ENCODE results near the gene CPA2.
"Not testable (repeated sequence)": the region's sequence is repeated elsewhere in the genome, so short reads cannot be mapped to it uniquely, and the experiment has no call there.

Gene CPA2

DNA sequence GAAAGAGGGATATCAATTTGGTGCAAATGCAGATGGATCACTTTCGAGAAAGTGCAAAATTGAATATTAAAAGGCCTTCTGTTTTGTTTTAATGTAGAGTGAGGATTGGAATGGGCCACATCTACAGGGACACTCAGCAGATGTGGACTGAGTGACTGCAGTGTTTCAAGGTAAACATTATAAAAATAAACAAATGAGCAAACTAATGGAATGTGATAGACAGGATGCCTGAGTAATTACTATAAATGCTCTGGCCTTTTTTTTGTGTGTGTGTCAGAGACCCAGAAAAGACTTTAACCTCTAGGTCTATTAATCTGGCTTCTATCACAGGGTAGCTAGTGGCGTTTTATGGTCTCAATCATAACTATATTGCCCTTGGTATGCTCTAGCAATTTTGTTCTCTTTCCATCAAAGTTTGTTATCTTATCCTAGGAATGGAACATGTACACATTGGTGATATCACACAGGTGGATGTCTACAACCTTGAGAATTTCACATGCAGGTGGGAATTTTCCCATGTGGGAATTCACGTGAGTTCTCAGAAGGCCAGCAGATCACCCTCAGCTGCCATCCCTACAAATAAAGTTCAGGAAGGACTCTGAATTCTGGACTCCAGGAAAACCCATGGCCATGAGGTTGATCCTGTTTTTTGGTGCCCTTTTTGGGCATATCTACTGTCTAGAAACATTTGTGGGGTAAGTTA lies at the start of gene CPA2:
TSS of gene CPA2 (plus strand) at position 606 of the 703 bp plus-strand sequence. CDS start at position 625, 19 bp downstream.
- no peak for DNase-seq (ENCODE audit: low read depth)

GRCh38 chr7:130218806-130219620 lies 47.6 kb upstream of the CPA2 start:
- no peak for DNase-seq (ENCODE audit: low read depth)

GRCh38 chr7:130219871-130220270 lies 46.8 kb upstream of the CPA2 start:
- no peak for DNase-seq (ENCODE audit: low read depth)

DNA sequence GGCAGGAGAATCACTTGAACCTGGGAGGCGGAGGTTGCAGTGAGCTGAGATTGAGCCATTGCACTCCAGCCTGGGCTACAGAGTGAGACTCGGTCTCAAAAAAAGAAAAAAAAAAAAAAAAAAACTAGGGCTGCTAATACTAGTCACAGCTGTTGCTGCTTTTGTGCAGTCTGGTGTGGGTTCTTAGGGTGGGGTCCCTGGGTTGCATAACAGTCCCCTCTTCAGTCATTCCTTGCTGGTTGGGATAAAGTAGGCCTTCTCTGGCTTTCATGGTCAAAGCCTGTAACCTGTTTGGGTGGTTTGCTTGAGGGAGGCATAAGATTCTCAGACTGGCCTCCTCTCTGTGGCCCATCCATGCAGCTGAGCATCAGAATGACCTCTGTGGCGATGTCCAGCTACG lies 44.9 kb upstream of the CPA2 start:
- DNase-seq (ENCODE audit: low read depth), result no peak

GRCh38 chr7:130223646-130224045 lies 43.0 kb upstream of the CPA2 start:
- DNase-seq (ENCODE audit: low read depth), result no peak

DNA sequence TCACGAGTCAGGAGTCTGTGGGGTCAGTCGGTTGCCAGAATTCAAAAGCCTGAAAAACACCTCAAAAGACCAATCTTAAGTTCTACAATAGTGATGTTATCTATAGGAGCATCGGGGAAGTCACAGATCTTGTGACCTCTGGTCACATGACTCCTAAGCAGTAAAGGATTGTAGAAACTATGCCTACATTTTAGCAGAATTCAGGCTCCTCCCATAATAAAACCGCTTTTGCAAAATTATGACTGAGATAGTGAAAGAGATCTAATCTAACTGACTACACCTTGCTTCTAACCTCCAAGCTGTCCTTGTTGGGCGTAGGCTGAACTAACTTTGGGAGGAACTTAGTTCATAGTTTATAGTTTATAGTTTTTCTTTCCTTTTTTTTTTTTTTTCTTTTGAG lies 42.5 kb upstream of the CPA2 start:
- DNase-seq (ENCODE audit: low read depth), result no peak

DNA sequence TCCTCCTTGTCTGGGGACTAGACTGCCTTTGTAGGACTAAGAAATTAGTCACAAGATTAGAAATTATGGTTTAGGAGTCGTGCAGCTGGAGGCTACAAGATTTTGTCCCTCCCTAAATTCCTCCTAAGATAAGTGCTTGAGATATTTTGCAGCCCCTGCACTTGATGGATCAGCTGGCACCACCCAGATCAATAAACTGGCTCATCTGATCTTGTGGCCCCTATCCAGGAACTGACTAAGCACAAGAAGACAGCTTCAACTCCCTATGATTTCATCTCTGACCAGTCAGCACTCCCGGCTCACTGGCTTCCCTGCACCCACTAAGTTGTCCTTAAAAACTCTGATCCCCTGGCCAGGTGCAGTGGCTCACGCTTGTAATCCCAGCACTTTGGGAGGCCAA lies 41.7 kb upstream of the CPA2 start:
- DNase-seq (ENCODE audit: low read depth), result not testable (repeated sequence)

GRCh38 chr7:130226333-130226732 lies 40.3 kb upstream of the CPA2 start:
- DNase-seq (ENCODE audit: low read depth), result no peak

GRCh38 chr7:130227883-130228575 lies 38.6 kb upstream of the CPA2 start:
- no peak for DNase-seq (ENCODE audit: low read depth)

DNA sequence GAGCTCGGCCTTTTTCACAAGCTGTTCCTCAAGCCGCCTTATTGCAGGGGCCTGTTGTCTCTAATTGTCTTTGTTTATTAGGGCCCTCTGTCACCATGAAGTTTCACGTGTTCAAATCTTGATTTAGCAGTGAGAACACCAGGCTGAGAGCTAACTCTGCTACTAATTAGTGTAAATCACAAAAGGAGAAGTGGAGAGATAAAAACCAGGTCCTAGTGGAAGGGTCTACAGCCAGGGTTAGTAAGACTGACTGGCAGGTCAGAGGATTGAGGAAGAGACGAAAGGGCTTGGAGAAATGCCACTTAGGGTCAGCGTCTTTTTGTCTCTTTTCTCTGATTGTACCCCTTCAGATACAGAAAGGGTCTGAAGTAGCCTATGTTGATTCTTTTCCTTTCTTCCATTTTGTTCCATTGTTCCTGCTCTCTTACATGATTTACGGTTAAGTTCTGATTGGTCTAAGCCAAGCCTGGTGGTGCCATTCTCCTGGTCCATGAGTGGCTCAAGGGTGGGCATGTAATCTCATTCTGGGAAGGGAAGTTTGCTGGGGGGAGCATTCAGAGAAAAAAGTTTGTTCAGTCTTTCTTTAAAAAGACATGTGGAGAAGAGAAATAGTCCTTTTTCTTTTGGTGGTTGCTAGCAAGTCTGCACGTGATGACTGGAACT lies 37.7 kb upstream of the CPA2 start:
- DNase-seq (ENCODE audit: low read depth), result no peak

- not testable (repeated sequence) for DNase-seq (ENCODE audit: low read depth)
Measured at GRCh38 chr7:130229981-130230380, 36.7 kb upstream of the CPA2 start.

- no peak for DNase-seq (ENCODE audit: low read depth)
Measured at GRCh38 chr7:130231792-130232191, 34.9 kb upstream of the CPA2 start.

DNA sequence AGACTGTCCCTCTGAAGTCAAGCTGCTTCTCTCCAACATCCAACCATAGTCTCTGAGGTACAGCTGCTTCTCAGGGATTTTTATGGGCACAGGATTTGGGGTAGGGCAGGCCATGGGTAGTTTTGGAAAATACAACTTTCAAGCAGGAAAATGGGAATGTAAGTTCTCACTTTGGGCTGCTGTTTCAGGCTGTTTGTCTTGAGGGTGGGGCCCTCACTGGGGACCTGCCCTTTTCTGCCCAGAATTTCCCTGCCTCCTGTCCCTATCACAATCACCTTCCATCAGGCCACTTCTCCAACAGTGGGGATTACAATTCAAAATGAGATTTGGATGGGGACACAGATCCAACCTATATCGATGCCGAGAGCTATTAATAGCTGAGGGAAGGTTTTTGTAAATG lies 34.5 kb upstream of the CPA2 start:
- DNase-seq (ENCODE audit: low read depth), result no peak

- no peak for DNase-seq (ENCODE audit: low read depth)
Measured at GRCh38 chr7:130234078-130234477, 32.6 kb upstream of the CPA2 start.

DNA sequence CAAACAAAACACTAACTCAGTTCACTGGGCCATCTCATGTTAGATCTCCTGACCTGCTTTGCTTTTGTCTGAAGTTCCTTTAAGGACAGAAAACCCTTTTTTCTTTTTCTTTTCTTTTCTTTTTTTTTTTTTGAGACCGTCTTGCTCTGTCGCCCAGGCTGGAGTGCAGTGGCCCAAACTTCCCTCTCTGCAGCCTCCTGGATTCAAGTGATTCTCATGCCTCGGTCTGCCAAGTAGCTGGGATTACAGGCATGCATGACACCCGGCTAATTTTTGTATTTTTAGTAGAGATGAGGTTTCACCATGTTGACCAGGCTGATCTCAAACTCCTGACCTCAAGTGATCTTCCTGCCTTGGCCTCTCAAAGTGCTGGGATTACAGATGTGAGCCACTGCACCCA lies 30.3 kb upstream of the CPA2 start:
- DNase-seq (ENCODE audit: low read depth), result not testable (repeated sequence)

DNA sequence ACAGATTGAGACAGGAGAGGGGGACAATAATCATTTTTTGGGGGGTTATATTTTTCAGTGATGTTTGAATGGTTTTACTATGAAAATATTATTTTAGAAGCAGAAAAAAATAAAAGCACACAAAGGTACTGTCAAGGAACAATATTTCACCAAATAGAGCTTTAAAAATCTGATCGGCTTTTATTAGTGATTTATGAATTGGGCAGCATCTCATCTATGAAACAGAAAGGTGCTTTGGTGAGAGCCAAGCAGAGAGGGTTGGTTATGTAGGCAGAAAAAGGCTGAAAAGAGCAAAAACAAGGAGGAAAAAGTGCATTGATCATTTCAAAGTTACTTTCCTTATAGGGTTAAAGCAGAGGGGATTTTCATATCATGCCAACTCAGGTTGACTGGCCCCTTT lies 26.4 kb upstream of the CPA2 start:
- no peak for DNase-seq (ENCODE audit: low read depth)

- DNase-seq (ENCODE audit: low read depth), result peak; percentile 39
Measured at GRCh38 chr7:130242198-130243014, 24.3 kb upstream of the CPA2 start.

DNA sequence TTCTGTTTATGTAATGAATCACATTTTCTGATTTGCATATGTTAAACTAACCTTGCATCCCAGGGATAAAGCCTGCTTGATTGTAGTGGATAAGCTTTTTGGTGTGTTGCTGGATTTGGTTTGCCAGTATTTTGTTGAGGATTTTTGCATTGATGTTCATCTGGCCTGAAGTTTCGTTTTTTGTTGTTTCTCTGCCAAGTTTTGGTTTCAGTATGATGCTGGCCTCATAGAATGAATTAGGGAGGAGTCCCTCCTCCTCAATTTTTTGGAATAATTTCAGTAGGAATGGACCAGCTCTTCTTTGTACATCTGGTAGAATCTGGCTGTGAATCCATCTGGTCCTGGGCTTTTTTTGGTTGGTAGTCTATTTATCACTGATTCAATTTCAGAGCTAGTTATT lies 23.2 kb upstream of the CPA2 start:
- DNase-seq (ENCODE audit: low read depth), result not testable (repeated sequence)

- DNase-seq (ENCODE audit: low read depth), result not testable (repeated sequence)
Measured at GRCh38 chr7:130246491-130246890, 20.2 kb upstream of the CPA2 start.

DNA sequence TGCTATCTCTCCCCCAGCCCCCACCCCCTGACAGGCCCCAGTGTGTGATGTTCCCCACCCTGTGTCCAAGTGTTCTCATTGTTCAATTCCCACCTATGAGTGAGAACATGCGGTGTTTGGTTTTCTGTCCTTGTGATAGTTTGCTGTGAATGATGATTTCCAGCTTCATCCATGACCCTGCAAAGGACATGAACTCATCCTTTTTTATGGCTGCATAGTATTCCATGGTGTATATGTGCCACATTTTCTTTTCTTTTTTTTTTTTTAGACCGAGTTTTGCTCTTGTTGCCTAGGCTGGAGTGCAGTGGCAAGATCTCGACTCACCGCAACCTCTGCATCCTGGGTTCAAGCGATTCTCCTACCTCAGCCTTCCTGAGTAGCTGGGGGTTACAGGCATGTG lies 17.8 kb upstream of the CPA2 start:
- not testable (repeated sequence) for DNase-seq (ENCODE audit: low read depth)

DNA sequence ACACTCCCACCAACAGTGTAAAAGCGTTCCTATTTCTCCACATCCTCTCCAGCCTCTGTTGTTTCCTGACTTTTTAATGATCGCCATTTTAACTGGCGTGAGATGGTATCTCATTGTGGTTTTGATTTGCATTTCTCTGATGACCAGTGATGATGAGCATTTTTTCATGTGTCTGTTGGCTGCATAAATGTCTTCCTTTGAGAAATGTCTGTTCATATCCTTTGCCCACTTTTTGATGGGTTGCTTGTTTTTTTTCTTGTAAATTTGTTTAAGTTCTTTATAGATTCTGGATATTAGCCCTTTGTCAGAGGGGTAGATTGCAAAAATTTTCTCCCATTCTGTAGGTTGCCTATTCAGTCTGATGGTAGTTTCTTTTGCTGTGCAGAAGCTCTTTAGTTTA lies 17.0 kb upstream of the CPA2 start:
- not testable (repeated sequence) for DNase-seq (ENCODE audit: low read depth)
